Thoracic aorta (tissue), 2 donors: ENCODE data around the gene CORIN. TPM values are rescaled to one million over a fixed set of nuclear protein-coding genes. Genes with fewer than 3 reads are reported as not detected.

ENCODE experiments used
- ATAC-seq: fragments of 150-250 bp; one replicate; pipeline ENCODE4 v1.8.0; 2017; ENCODE audit warnings: low read depth; ENCODE audit not compliant: insufficient number of reproducible peaks, low FRiP score
- DNase-seq: peaks from one replicate; pipeline ENCODE4 v3.0.0-alpha.2; 2020; ENCODE audit warnings: low spot score
- H3K27ac ChIP-seq, 2 donors: fragments of 200-600 bp; sonication (generic); 1 replicate in 1 of 2; 2 replicates in 1 of 2; pipeline ENCODE4 v1.5.1; 2016; ENCODE audit warnings: mild to moderate bottlenecking in 2 of 2, moderate library complexity in 2 of 2
- H3K27me3 ChIP-seq: fragments of 200-600 bp; sonication (generic); replicated peaks from 2 replicates; pipeline ENCODE4 v1.6.0; 2016; ENCODE audit warnings: mild to moderate bottlenecking; ENCODE audit not compliant: insufficient read depth
- H3K36me3 ChIP-seq: fragments of 200-600 bp; sonication (generic); one replicate; pipeline ENCODE4 v1.5.1; 2016
- H3K4me1 ChIP-seq, 2 donors: fragments of 200-600 bp; sonication (generic); 1 replicate in 1 of 2; 2 replicates in 1 of 2; pipeline versions ENCODE4 v1.5.1 to v1.6.0; 2016; ENCODE audit warnings: low read depth in 2 of 2, mild to moderate bottlenecking in 1 of 2; ENCODE audit not compliant: control insufficient read depth in 1 of 2
- H3K4me3 ChIP-seq: fragments of 200-600 bp; sonication (generic); 2 replicates; pipeline ENCODE4 v1.5.1; 2016; ENCODE audit warnings: mild to moderate bottlenecking
- H3K9me3 ChIP-seq: fragments of 200-600 bp; sonication (generic); 2 replicates; pipeline ENCODE4 v1.5.1; 2016
- CTCF ChIP-seq: fragments of 200-600 bp; sonication (generic); IDR thresholded peaks from one replicate; pipeline ENCODE4 v1.5.1; 2019; ENCODE audit warnings: antibody characterized with exemption
- total RNA-seq, 2 donors: library from RNA; depleted of rRNA; stranded (reverse); fragments of >200 nt; gene quantifications; one replicate each; pipeline versions ENCODE4 v1.1.0 to v1.2.3, GENCODE V29; 2016

CORIN gene
- total RNA-seq, 2 donors from 2014 or later, result 0.63 to 1.9 TPM

GRCh38 chr4:47705326-47705981, 132.4 kb downstream of the CORIN start:
- H3K9me3 ChIP-seq, result no peaks in the 10 kb centered on the region
- H3K4me1 ChIP-seq, result no peaks in the 10 kb centered on the region
- no peak for TF ChIP-seq CTCF
- DNase-seq (no peak), ATAC-seq (no peak)
- no peaks in the 10 kb centered on the region for H3K36me3 ChIP-seq
- no peak overlapping the region for H3K27ac ChIP-seq
- H3K27me3 ChIP-seq, result no peaks in the 10 kb centered on the region
- no peak overlapping the region for H3K4me3 ChIP-seq

DNA sequence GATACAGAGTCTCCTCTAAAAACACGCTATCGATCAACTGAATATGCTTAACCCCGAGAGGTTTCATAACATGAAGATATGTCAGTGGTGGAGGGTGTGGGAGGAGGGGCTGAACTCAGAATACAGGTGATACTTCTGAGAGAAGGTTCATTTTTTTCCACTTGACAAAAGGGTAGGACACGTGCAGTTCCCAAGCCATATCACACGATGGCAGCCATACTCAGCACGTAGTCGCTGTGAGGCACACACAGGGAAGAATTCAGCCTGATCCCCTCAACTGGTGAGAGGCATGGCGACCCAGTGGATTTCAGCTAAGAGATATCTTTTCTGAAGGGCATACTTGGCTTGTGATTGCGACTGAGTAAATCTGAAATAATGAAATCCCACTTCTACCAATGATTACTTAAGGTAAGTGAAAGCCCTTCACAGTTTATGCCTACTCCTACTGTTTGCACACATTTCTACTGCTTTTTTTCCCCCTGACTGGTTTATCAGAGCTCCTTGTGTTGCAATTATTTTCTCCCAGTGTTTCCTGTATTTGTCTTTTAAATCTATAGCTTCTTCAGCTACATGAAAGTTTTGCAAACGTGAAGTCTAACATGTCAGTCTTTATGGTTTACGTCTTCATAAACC, 133.1 kb downstream of the CORIN start:
- DNase-seq, result no peak
- no peak for ATAC-seq
- H3K4me3 ChIP-seq, result no peak overlapping the region
- H3K27ac ChIP-seq, result no peak overlapping the region
- no peaks in the 10 kb centered on the region for H3K9me3 ChIP-seq
- no peaks in the 10 kb centered on the region for H3K27me3 ChIP-seq
- no peaks in the 10 kb centered on the region for H3K4me1 ChIP-seq
- no peaks in the 10 kb centered on the region for H3K36me3 ChIP-seq
- TF ChIP-seq CTCF, result no peak

DNA sequence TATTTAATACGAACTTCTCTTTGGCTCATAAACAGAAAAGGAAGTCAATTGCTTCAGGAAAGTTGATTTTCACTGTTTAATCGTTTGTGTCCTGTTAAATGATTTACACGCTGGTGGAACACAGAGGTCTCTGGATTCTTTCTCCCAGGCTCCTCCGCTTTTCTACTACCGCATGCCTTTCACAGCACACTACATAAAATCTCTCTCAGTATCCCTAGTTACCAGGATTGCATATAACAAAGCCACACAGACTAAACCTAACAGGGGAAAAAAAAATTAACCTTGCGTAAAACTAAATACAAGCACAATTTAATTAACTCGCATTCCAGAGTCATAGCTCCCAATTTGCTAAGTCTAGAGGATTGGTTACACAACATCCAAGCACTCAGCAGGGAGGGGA, 133.9 kb downstream of the CORIN start:
- no peak for ATAC-seq

GRCh38 chr4:47703008-47703407, 134.9 kb downstream of the CORIN start:
- H3K9me3 ChIP-seq, result no peaks in the 10 kb centered on the region
- no peak overlapping the region for H3K4me3 ChIP-seq
- ATAC-seq (no peak), DNase-seq (no peak)
- H3K27ac ChIP-seq, result no peak overlapping the region
- no peaks in the 10 kb centered on the region for H3K36me3 ChIP-seq
- H3K4me1 ChIP-seq, result no peaks in the 10 kb centered on the region
- no peaks in the 10 kb centered on the region for H3K27me3 ChIP-seq
- TF ChIP-seq CTCF, result no peak

More for the DNA sequence above, 133.9 kb downstream of the CORIN start:
- no peaks in the 10 kb centered on the region for H3K9me3 ChIP-seq
- H3K4me1 ChIP-seq, result no peaks in the 10 kb centered on the region
- no peak for TF ChIP-seq CTCF
- no peak overlapping the region for H3K4me3 ChIP-seq
- no peak overlapping the region for H3K27ac ChIP-seq
- DNase-seq, result no peak
- no peaks in the 10 kb centered on the region for H3K27me3 ChIP-seq
- no peaks in the 10 kb centered on the region for H3K36me3 ChIP-seq

- TF ChIP-seq CTCF, result no peak
- no peaks in the 10 kb centered on the region for H3K27me3 ChIP-seq
- H3K9me3 ChIP-seq, result no peaks in the 10 kb centered on the region
- no peak for DNase-seq
- no peak overlapping the region for H3K4me3 ChIP-seq
- H3K27ac ChIP-seq, result no peak overlapping the region
- no peaks in the 10 kb centered on the region for H3K36me3 ChIP-seq
- ATAC-seq, result no peak
- H3K4me1 ChIP-seq, result no peaks in the 10 kb centered on the region
Measured at GRCh38 chr4:47701286-47701685, 136.6 kb downstream of the CORIN start.
